SH-SY5Y (cell line): ENCODE measurements around the gene NUF2.

Source experiments
- GATA2 ChIP-seq: IDR thresholded peaks from 2 replicates; pipeline ENCODE4 v1.6.1; 2011; ENCODE audit warnings: mild to moderate bottlenecking, low read depth, low read length
- GATA3 ChIP-seq: IDR thresholded peaks from 2 replicates; pipeline ENCODE4 v1.6.1; 2011; ENCODE audit warnings: low read depth, mild to moderate bottlenecking, low read length, moderate library complexity

NUF2 gene

DNA sequence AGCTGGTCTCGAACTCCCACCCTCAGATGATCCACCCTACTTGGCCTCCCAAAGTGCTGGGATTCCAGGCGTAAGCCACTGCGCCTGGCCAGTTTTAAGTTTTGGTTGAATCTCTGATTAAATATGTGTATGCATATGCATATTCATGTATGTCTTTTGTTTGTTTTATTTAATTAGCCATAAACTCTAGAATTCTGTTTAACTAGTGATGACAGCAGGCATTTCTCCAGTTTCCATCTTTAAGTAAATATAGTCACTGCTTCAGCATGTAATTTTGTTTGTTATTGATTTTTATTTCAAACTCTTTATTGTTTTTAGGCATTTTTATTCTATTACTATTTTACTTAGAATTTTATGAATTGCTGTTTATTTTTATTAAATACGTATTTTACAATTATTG lies 58.0 kb downstream of the NUF2 start:
- TF ChIP-seq GATA3: no peak
- TF ChIP-seq GATA2: no peak

DNA sequence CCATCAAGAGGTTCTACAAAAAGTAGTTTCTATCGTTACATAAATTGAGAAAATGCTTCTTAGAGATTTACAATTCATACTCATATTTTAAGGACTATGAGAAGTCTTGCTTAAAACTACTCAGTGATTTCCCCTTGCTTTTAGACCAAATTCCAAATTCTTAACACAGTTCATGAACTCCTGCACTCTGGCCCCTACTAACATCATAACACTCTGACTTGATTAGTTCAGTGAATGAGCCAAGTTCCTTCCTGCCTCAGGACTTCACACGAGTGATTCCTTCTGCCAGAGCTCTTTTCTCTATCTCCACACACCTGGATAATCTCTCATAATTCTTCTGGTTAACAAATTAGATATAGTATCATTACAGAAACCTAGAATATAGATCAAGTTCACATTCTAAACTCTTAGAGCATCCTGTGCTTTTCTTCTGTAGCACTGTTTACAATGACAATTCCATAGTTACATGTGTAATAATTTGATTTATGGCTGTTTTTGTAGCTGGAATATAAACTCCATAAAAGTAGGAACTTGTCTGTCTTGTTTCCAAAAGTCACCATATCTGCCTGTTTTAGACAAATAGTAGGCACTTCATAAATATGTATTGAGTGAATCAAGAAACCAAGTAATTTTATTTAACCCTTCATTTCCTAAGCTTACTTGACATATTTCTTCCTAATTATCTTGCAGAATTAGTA lies 59.9 kb downstream of the NUF2 start:
- TF ChIP-seq GATA3 (no peak), GATA2 (no peak)

DNA sequence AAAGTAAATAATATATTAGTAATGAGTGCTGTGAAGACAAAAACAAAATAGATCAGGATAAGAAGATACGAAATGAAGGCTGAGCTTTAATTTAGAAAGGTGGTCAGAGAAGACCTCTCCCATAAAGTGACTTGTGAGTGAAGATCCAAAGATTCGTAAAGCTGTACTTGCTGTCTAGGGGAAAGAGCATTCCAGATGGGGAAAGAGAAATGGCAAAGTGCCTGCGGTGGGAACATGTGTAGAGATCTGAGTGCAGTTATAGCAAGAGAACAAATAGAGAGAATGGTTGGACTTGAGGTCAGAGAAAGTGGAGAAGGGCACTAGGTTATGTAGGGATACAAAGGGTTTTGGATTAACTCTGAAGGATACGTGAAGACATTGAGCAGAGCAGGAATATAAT lies 60.6 kb downstream of the NUF2 start:
- TF ChIP-seq GATA2 (no peak), GATA3 (no peak)

DNA sequence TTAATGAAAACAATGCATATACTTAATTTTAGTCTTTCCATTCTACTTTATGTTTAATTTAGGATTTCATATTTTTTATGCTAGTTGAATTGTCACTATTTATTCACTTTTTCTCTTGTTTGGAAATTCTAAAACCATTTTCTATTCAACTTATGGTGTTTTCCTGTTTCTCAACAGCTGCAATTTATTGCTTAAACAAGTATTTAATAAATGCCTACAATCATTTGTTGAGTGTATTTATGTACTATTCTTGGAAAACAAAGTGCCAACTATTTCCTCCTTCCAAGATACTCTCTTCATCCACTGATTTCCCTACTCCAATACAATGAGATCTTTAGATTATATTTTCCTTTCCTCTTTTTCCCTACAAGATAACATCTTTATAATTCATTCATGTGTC lies 65.4 kb downstream of the NUF2 start:
- TF ChIP-seq GATA2: no peak

DNA sequence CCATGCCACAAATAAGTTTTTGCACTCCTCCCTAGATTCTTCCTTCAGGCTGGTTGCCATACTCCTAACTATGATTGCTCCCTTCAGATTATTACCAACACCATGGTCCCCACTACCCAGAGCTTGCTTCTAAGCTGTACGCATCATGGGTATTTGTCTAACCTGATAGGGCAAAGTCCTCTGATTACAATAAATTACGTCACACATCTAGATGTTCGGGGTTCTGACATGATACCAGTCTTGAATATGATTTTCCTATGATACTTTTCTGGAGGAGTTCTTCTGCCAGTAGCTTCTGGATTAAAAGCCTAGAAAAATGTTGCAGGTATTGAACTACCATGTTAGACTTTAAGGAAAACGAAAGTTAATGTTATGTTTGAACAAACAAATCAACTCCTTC lies 67.2 kb downstream of the NUF2 start:
- no peak for TF ChIP-seq GATA3
- TF ChIP-seq GATA2: no peak

DNA sequence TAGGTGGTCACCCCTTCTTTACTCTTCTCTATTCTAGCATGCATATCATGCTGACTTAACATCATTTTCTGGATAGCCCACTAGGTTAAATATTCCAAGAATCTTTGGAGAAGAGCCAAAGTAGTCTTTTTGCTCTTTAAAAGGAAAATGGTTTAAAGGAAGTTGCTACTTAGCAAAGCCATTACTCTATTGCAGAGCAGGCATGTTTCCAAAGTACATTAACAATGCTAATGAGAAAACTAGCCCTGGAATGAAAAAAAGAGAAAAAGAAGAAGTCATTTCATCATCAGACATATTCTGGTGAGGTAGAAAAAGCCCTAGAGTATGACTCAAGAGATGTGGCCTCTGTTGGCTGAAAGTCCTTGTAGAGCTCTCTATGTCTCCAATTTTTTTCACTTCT lies 74.0 kb downstream of the NUF2 start:
- TF ChIP-seq GATA2 (no peak), GATA3 (no peak)

DNA sequence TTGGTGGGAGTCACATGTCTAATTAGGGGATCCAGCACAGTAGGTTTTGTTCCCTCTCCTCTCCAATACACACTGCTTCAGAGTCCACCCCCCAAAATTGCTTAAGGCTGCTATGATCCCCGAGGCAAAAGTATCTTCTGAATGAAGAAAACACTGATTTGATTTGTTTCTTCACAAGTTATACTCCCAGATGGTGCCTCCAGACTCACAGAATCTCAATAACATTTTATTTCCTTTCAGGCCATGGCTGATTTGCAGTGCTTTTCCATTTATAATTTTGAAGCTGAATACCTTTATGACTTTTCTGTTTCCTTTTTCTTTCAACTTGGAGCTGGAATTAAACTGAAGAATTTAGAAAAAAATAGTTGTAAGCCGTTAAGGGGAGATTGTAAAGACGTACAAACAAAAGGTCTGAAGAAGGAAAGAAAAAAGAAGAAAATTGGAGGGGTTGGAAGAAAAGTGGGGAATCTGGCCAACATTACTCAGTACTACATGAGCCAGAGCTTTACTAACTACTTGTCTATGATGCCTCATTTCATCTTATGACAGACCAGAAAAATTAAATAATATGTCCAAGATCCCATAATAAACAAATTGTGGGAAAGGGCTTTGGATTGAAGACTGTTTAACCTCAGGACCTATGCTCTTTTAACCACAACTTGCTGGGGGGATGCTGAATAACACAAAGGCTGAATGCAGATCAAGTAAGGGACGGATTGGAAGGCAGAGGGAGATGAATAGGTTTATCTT lies 75.9 kb downstream of the NUF2 start:
- TF ChIP-seq GATA3 (no peak), GATA2 (no peak)

DNA sequence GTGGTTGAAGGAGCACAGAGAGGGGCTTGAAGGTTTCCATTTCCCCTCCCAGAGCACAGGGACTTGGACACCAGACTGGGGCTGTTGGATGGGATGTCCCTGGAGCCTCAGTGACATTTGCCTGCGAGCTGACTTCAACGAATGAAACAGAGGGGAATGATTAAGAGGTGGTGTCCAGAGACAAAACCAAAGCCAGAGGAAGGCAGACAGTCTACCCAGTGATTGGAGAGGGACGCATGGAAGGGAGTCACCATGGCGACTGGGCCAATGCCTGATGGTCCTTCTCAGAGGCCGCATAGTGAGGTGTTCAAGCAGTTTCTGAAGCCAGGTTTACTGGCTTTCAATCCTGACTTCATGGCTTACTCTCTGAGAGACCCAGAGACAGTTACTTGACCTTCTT lies 77.2 kb downstream of the NUF2 start:
- TF ChIP-seq GATA2 (no peak), GATA3 (no peak)

DNA sequence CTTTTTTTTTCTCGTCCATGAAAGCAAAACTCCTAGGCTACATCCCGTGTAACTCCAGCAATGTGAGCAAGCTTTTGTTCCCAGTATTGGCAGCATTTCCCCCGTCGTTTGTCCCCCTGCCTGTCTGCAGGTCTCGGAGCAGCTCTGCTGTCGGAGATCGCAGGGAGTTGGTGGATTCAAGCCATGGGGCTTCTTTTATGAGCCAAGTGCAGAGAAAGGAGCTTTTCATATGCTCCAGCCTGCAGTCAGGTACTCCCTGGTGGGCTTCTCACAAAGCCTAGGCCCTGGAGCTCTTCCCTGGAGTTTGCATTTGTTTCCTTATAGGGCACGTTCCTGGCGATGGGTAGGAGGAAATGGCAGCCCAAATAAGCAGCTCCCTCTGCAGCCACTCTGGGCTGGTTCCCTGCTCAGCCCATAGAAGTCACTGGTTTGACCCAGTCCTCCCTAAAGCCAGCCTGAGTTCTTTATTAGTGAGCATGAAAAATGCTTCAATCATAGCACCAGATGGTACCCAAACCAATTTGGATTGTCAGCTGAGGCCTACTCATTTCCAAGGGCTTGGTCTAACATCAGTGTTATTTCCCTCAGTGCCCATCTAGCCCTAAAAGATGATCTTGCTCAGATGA lies 78.3 kb downstream of the NUF2 start:
- TF ChIP-seq GATA2 (no peak), GATA3 (no peak)

DNA sequence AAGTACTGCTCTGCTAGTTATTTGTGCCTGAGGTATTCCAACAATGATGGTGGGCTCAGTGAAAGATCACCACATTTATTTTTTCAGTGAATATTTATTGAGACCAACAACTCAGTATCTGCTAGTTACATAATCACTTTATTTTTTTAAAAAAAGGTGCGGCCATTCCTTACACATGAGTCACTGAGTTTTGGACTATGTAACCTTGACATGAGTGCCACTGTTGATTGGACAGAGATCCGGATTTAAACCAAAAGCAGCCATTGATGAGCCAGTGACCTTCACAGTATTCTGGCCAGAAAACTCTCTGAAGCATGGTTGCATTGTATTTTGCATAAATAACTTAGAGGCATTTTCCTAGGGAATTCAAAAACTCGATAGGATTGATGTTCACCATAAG lies 79.5 kb downstream of the NUF2 start:
- TF ChIP-seq GATA3 (no peak), GATA2 (no peak)
